ACC112 (cell line): ENCODE results near the gene EXOSC10.
A peak's percentile ranks its signal among the peaks of the same experiment; 100 is the strongest.
"Not testable (repeated sequence)": the region's sequence is repeated elsewhere in the genome, so short reads cannot be mapped to it uniquely, and the experiment has no call there.

Experiments
- H2AFZ ChIP-seq: fragments of 200-600 bp; sonication (generic); one replicate; pipeline ENCODE4 v1.6.0; 2017; ENCODE audit warnings: antibody characterized with exemption, low read length; ENCODE audit not compliant: unreplicated experiment
- H3K27ac ChIP-seq: fragments of 200-600 bp; sonication (generic); 2 replicates; pipeline ENCODE4 v1.5.1; 2014; ENCODE audit warnings: low read depth, mild to moderate bottlenecking, antibody characterized with exemption, low read length, moderate library complexity
- H3K27me3 ChIP-seq: fragments of 200-600 bp; sonication (generic); 2 replicates; pipeline ENCODE4 v1.6.1; 2014; ENCODE audit warnings: mild to moderate bottlenecking, antibody characterized with exemption, low read length, moderate library complexity, mixed read lengths; ENCODE audit not compliant: insufficient read depth
- H3K36me3 ChIP-seq: fragments of 200-600 bp; sonication (generic); 2 replicates; pipeline ENCODE4 v1.6.1; 2016; ENCODE audit warnings: mild to moderate bottlenecking, antibody characterized with exemption, low read length, moderate library complexity, mixed read lengths; ENCODE audit not compliant: insufficient read depth
- H3K4me1 ChIP-seq: fragments of 200-600 bp; sonication (generic); one replicate; pipeline ENCODE4 v1.6.1; 2016; ENCODE audit warnings: low read length, mixed read lengths; ENCODE audit not compliant: insufficient read depth, unreplicated experiment, control insufficient read depth
- H3K4me3 ChIP-seq: fragments of 200-600 bp; sonication (generic); 2 replicates; pipeline ENCODE4 v1.5.1; 2014; ENCODE audit warnings: mild to moderate bottlenecking, low read depth, low read length
- H3K79me2 ChIP-seq: fragments of 200-600 bp; sonication (generic); one replicate; pipeline ENCODE4 v1.6.0; 2016; ENCODE audit warnings: low read length; ENCODE audit not compliant: control insufficient read depth, unreplicated experiment, insufficient read depth

The EXOSC10 gene

DNA sequence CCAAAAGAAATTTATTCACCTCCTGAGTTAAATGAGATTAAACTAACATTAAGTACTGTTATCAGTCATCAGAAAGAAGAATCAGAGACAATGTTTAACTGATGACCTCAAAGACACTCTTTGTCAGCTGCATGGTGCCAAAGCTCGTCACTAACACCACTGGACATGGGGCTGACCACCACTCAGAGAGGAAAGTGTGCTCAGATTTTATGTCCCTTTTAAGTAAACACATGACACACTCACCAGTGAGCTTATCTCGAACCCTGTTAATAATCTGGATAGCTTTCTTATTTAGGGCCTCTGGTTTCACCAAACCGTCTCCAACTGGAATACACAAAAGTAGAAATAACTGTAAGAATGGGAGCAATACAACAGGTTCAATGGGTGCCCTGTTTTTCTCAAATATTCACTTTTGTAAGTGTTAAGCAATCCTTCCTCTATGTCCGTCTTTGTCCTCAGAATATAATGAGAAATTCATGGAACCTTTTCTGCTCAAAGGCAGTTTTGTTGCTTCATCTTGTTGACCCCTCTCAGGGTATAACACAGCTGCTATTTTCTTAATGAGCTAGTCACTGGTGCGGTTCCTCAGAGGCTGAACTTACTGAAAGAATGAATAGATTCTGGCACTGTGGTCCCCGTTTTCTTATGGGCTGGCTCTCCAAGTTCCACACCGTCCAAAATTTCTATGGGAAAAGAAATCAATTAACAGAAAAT lies 9.5 kb upstream of the EXOSC10 start:
- Histone ChIP-seq H3K4me1 (no peaks in the 10 kb centered on the region), H3K27me3 (no peaks in the 10 kb centered on the region), H3K36me3 (peaks cover 24% of the 10 kb centered on the region), H3K4me3 (no peak overlapping the region), H2AFZ (no peak overlapping the region), H3K27ac (no peak overlapping the region), H3K79me2 (no peaks in the 10 kb centered on the region)

DNA sequence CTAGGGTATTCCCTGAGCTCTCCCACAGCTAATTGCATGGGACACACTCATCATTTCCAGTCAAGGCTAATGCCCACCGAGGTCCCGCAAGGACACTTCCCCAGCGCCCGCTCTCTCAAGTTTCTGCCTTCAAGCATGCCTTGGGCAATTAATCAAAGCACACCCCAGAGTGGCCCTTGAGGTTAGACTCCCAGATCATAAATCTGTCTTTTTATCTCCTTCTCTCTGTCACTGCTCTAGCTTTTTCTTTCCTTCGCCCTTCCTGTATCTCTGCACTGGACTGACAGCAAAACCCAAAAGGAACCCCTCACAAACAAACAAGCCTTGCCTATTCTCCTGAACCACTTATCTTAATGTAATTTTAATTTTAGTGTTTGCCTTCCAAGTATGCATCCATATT lies 7.9 kb upstream of the EXOSC10 start:
- no peak overlapping the region for H3K27ac ChIP-seq
- no peak overlapping the region for H3K4me3 ChIP-seq
- H3K79me2 ChIP-seq, result no peaks in the 10 kb centered on the region
- no peak overlapping the region for H2AFZ ChIP-seq
- H3K36me3 ChIP-seq, result peaks cover 15% of the 10 kb centered on the region; the same call in 1 of the 2 replicates
- H3K4me1 ChIP-seq, result no peaks in the 10 kb centered on the region
- no peaks in the 10 kb centered on the region for H3K27me3 ChIP-seq

DNA sequence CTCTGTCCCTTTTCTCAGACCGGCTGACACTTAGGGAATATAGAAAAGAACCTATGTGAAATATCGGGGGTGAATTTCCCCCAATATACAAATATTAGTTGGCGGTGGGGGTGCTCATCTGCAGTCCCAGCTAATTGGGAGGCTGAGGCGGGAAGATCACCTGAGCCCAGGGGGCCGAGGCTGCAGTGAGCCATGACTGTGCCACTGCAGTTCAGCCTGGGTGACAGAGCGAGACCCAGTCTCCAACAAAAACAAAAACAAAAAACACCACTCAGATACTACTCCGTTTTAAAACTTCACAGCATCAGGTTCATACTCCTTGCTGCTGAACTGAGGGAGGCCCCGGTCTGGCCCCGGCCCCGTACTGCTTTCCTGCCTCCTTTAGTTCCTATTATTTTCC lies 5.9 kb upstream of the EXOSC10 start:
- no peaks in the 10 kb centered on the region for H3K4me1 ChIP-seq
- no peak overlapping the region for H3K27ac ChIP-seq
- H3K36me3 ChIP-seq, result peaks cover 5% of the 10 kb centered on the region; the same call in 1 of the 2 replicates
- no peak overlapping the region for H2AFZ ChIP-seq
- H3K4me3 ChIP-seq, result no peak overlapping the region
- no peaks in the 10 kb centered on the region for H3K79me2 ChIP-seq
- no peaks in the 10 kb centered on the region for H3K27me3 ChIP-seq

DNA sequence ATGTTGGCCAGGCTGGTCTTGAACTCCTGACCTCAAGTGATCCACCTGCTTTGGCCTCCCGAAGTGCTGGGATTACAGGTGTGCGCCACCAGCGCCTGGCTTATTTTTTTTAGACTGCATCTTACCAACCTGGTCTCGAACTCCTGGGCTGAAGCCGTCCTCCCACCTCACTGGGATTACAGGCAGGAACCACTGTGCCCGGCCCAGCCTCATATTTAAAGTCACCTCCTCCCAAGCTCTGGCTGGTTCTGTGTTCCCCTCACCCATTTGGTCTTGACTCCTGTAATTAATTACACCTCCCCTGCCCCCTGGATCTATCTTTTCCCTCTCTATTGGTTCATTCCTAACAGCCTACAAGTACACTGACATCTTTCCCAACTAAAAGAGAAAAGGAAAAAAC lies 1.7 kb upstream of the EXOSC10 start:
- no peak overlapping the region for H3K4me3 ChIP-seq
- H3K36me3 ChIP-seq, result peaks cover under 1% of the 10 kb centered on the region; the same call in 1 of the 2 replicates

DNA sequence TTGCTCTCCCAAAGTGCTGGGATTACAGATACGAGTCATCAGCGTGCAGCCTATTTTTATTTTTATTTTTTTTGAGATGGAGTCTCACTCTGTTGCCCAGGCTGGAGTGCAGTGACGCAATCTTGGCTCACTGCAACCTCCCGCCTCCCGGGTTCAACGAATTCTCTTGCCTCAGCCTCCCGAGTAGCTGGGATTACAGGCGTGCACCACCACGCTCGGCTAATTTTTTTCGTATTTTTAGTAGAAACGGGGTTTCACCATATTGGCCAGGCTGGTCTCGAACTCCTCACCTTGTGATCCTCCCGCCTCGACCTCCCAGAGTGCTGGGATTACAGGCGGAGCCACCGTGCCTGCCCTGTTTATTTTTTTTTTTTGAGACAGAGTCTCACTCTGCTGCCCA lies 1.1 kb upstream of the EXOSC10 start:
- not testable (repeated sequence) for H3K4me3 ChIP-seq, H3K27me3 ChIP-seq, H3K36me3 ChIP-seq, H2AFZ ChIP-seq, H3K27ac ChIP-seq
- H3K79me2 ChIP-seq, result peaks cover 21% of the 10 kb centered on the region
- H3K4me1 ChIP-seq, result peaks cover 13% of the 10 kb centered on the region

More for the DNA sequence above, 1.7 kb upstream of the EXOSC10 start:
- H2AFZ ChIP-seq, result no peak overlapping the region
- H3K27me3 ChIP-seq, result no peaks in the 10 kb centered on the region
- no peak overlapping the region for H3K27ac ChIP-seq
- peaks cover 21% of the 10 kb centered on the region for H3K79me2 ChIP-seq
- peaks cover 13% of the 10 kb centered on the region for H3K4me1 ChIP-seq

DNA sequence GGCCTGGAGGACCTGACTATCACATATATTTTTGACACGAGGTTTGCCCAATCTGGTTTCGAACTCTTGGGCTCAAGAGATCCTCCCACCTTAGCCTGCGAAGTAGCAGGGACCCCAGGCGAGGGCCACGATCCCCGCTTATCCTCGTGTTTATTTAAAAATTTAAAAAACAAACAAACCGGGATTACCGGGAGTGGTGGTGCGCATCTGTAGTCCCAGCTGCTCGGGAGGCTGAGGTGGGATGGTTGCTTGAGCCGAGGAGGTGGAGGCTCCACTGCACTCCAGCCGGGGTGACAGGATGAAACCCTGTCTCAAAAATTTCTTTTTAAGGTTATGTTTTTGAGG lies 452 bp upstream of the EXOSC10 start:
- Histone ChIP-seq H3K27me3 (no peaks in the 10 kb centered on the region), H2AFZ (peak overlapping the region; percentile 52), H3K27ac (no peak overlapping the region)

DNA sequence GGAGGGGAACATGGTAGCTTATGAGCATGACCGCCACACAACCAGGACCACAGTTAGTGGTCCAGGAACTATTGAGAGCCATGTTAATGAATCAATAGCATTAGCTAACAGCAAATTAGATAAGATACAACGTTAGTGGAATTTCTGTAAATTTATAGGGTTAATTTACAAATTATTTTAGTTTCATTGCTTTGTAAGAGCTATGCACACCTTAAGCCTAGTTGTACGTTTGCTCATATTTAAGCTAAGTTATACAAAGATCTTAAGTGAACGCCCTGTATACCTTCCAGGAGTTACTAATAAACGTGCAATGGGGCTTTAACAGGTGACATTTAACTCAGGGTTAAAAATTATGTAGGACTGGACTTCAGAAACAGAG lies 749 bp downstream of the EXOSC10 start:
- H3K27ac ChIP-seq, result peak overlapping the region; percentile 58
- H3K27me3 ChIP-seq, result no peaks in the 10 kb centered on the region
- peaks cover 21% of the 10 kb centered on the region for H3K79me2 ChIP-seq
- H3K4me1 ChIP-seq, result peaks cover 13% of the 10 kb centered on the region
- peaks cover 5% of the 10 kb centered on the region; the same call in 1 of the 2 replicates for H3K36me3 ChIP-seq
- peak overlapping the region; percentile 97 for H3K4me3 ChIP-seq
- peak overlapping the region; percentile 86 for H2AFZ ChIP-seq

More for the DNA sequence above, 452 bp upstream of the EXOSC10 start:
- peaks cover 21% of the 10 kb centered on the region for H3K79me2 ChIP-seq
- H3K36me3 ChIP-seq, result peaks cover 5% of the 10 kb centered on the region; the same call in 1 of the 2 replicates
- H3K4me1 ChIP-seq, result peaks cover 13% of the 10 kb centered on the region
- peak overlapping the region; percentile 97 for H3K4me3 ChIP-seq

DNA sequence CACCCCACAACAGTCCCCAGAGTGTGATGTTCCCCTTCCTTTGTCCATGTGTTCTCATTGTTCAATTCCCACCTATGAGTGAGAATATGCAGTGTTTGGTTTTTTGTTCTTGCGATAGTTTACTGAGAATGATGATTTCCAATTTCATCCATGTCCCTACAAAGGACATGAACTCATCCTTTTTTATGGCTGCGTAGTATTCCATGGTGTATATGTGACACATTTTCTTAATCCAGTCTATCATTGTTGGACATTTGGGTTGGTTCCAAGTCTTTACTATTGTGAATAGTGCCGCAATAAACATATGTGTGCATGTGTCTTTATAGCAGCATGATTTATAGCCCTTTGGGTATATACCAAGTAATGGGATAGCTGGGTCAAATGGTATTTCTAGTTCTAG lies 15.9 kb downstream of the EXOSC10 start:
- H3K27ac ChIP-seq, H3K4me3 ChIP-seq, H2AFZ ChIP-seq, H3K4me1 ChIP-seq, H3K79me2 ChIP-seq, H3K27me3 ChIP-seq: not testable (repeated sequence)
- peaks cover 30% of the 10 kb centered on the region for H3K36me3 ChIP-seq

DNA sequence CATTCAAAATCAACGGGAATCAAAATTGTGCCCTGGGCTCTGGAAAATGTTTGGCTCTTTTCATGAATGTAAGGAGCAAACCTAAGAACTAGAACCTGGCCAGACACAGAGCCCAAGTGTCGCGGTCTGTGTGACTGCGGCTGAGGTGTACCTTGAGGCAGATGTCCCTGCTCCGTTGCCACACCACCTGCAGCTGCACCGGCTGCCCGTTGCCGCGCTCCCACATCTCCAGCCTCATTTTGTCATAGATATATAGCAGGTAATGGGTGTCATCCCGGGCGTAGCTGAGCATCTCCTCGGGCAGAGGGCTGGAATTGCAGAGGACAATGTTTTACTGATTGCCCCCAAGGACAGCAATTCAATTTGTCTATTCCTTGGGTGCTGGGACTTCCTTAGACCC lies 18.7 kb downstream of the EXOSC10 start:
- Histone ChIP-seq H3K4me3 (no peak overlapping the region), H3K79me2 (no peaks in the 10 kb centered on the region), H3K27me3 (no peaks in the 10 kb centered on the region), H3K27ac (no peak overlapping the region), H3K36me3 (peaks cover 27% of the 10 kb centered on the region; the same call in 1 of the 2 replicates), H2AFZ (no peak overlapping the region), H3K4me1 (no peaks in the 10 kb centered on the region)

DNA sequence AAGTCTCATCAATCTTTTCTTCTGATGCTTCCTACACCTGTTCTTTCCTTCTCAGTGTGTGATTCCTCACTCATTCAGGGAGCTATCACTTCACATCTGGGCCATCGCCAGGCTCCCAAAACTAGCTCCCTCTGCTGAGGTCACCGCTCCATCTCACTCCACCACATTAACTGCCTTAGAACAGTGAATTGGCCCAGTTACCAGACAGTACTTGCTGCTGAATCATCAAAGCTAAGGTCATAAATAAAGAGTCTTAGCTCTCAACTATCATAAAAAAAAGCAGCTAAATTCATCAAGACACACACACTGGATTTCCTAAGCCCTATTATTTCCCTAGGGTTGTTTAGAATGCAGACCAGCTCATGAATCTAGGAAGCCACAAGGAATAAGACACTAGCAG lies 21.0 kb downstream of the EXOSC10 start:
- Histone ChIP-seq H2AFZ (no peak overlapping the region), H3K36me3 (peaks cover 31% of the 10 kb centered on the region; the same call in 1 of the 2 replicates), H3K27me3 (no peaks in the 10 kb centered on the region), H3K4me3 (no peak overlapping the region), H3K4me1 (no peaks in the 10 kb centered on the region), H3K79me2 (no peaks in the 10 kb centered on the region), H3K27ac (no peak overlapping the region)

DNA sequence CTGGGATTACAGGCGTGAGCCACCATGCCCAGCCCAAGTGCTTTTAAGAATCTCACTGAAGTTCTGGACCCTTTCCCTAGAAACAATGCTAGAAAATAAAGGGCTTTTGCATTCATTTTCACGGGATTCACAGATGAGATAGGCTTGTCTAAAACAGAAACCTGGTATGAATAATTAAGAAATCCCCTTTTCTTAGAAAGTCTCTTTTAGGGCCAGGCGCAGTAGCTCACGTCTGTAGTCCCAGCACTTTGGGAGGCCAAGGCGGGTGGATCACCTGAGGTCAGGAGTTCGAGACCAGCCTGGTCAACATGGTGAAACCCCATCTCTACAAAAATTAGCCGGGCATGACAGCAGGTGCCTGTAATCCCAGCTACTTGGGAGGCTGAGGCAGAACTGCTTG lies 26.3 kb downstream of the EXOSC10 start:
- not testable (repeated sequence) for H3K79me2 ChIP-seq, H3K27me3 ChIP-seq, H2AFZ ChIP-seq, H3K4me1 ChIP-seq, H3K27ac ChIP-seq, H3K4me3 ChIP-seq
- H3K36me3 ChIP-seq, result peaks cover 17% of the 10 kb centered on the region; the same call in 1 of the 2 replicates
